ENCODE results near the gene DOLK. TPM values are rescaled to one million over a fixed set of nuclear protein-coding genes. Genes with fewer than 3 reads are reported as not detected.
A peak's percentile ranks its signal among the peaks of the same experiment; 100 is the strongest.

DOLK gene
- 7.6 TPM for total RNA-seq
- polyA plus RNA-seq = 8.0 TPM
- long read RNA-seq, donor 1, partial matches to known transcripts = 0 of 2 reads
- long read RNA-seq, donor 1, other reads (novel, unspliced or antisense) = 0 of 2 reads
- long read RNA-seq, donor 2 = 0 reads
- long read RNA-seq, donor 3, transcript DOLK-201 (1 exons, 2,090 nt) = major isoform, 18 of 18 reads
- long read RNA-seq, donor 3, partial matches to known transcripts = 0 of 18 reads
- long read RNA-seq, donor 3, other reads (novel, unspliced or antisense) = 0 of 18 reads
- long read RNA-seq, donor 4, transcript DOLK-201 (1 exons, 2,090 nt) = major isoform, 12 of 12 reads
- long read RNA-seq, donor 4, partial matches to known transcripts = 0 of 12 reads
- long read RNA-seq, donor 4, other reads (novel, unspliced or antisense) = 0 of 12 reads
- long read RNA-seq, donor 5, transcript DOLK-201 (1 exons, 2,090 nt) = major isoform, 25 of 25 reads
- long read RNA-seq, donor 5, partial matches to known transcripts = 0 of 25 reads
- long read RNA-seq, donor 5, other reads (novel, unspliced or antisense) = 0 of 25 reads
- long read RNA-seq, donor 6, partial matches to known transcripts = 0 of 4 reads
- long read RNA-seq, donor 6, other reads (novel, unspliced or antisense) = 0 of 4 reads
- long read RNA-seq, donor 7, transcript DOLK-201 (1 exons, 2,090 nt) = major isoform, 7 of 7 reads
- long read RNA-seq, donor 7, partial matches to known transcripts = 0 of 7 reads
- long read RNA-seq, donor 7, other reads (novel, unspliced or antisense) = 0 of 7 reads
- long read RNA-seq, donor 8, partial matches to known transcripts = 0 of 2 reads
- long read RNA-seq, donor 8, other reads (novel, unspliced or antisense) = 0 of 2 reads
- long read RNA-seq, donor 9, transcript DOLK-201 (1 exons, 2,090 nt) = major isoform, 5 of 5 reads
- long read RNA-seq, donor 9, partial matches to known transcripts = 0 of 5 reads
- long read RNA-seq, donor 9, other reads (novel, unspliced or antisense) = 0 of 5 reads
- long read RNA-seq, donor 10, transcript DOLK-201 (1 exons, 2,090 nt) = major isoform, 5 of 5 reads
- long read RNA-seq, donor 10, partial matches to known transcripts = 0 of 5 reads
- long read RNA-seq, donor 10, other reads (novel, unspliced or antisense) = 0 of 5 reads

- peak within 1 kb of the TSS; percentile 82 to 97 for H3K4me3 ChIP-seq (ENCODE audit: low read length in 2 of 2)
- no peaks in the 10 kb centered on the region for H3K9me3 ChIP-seq (ENCODE audit: control insufficient read depth in 2 of 2, insufficient read depth in 1 of 2, low read length in 1 of 2)
- H3K27me3 ChIP-seq (ENCODE audit: control insufficient read depth in 2 of 2, insufficient read depth in 1 of 2, low read length in 1 of 2) = no peaks in the 10 kb centered on the region
- peak; percentile 77 to 98 (median 95) for DNase-seq (ENCODE audit: low read depth in 6 of 9, low spot score in 9 of 9)
- H3K4me1 ChIP-seq (ENCODE audit: control insufficient read depth in 2 of 2, insufficient read depth in 2 of 2, low read length in 2 of 2) = peaks cover 3 to 19% of the 10 kb centered on the region in 2 donors
- H3K27ac ChIP-seq (ENCODE audit: low read depth in 1 of 2, low read length in 1 of 2) = peak within 1 kb of the TSS; percentile 88 to 95
- H3K36me3 ChIP-seq (ENCODE audit: control insufficient read depth in 2 of 2, insufficient read depth in 2 of 2, low read length in 1 of 2) = peaks cover 10 to 11% of the 10 kb centered on the region in 2 donors
- under 1% methylated on average over 86 of the region's 86 CpGs for WGBS
Measured at GRCh38 chr9:128947527-128948301, at the start of gene DOLK, which contains the start of gene NUP188. DOLK (minus strand) TSS chr9:128947603; CDS start chr9:128947303, 300 bp downstream. NUP188 (plus strand) TSS chr9:128947699; CDS start chr9:128947720, 21 bp downstream.

- DNase-seq (ENCODE audit: low read depth in 6 of 9, low spot score in 9 of 9) = peak in 8 of 9 donors; percentile 17 to 76 (median 36)
- Histone ChIP-seq H3K4me1 (ENCODE audit: control insufficient read depth in 2 of 2, insufficient read depth in 2 of 2, low read length in 2 of 2) (peaks cover 15 to 18% of the 10 kb centered on the region in 2 donors), H3K9me3 (ENCODE audit: control insufficient read depth in 2 of 2, insufficient read depth in 1 of 2, low read length in 1 of 2) (no peaks in the 10 kb centered on the region), H3K36me3 (ENCODE audit: control insufficient read depth in 2 of 2, insufficient read depth in 2 of 2, low read length in 1 of 2) (peaks cover 82 to 90% of the 10 kb centered on the region in 2 donors), H3K27ac (ENCODE audit: low read depth in 1 of 2, low read length in 1 of 2) (peak overlapping the region; percentile 64 to 72), H3K27me3 (ENCODE audit: control insufficient read depth in 2 of 2, insufficient read depth in 1 of 2, low read length in 1 of 2) (no peaks in the 10 kb centered on the region), H3K4me3 (ENCODE audit: low read length in 2 of 2) (no peak overlapping the region)
- WGBS = 29% methylated on average over 5 of the region's 5 CpGs
Measured at GRCh38 chr9:128995791-128996190, 48.4 kb upstream of the DOLK start.

GRCh38 chr9:128992995-128993394, 45.6 kb upstream of the DOLK start:
- H3K27me3 ChIP-seq (ENCODE audit: control insufficient read depth in 2 of 2, insufficient read depth in 1 of 2, low read length in 1 of 2) = no peaks in the 10 kb centered on the region
- H3K36me3 ChIP-seq (ENCODE audit: control insufficient read depth in 2 of 2, insufficient read depth in 2 of 2, low read length in 1 of 2) = peaks cover 74 to 91% of the 10 kb centered on the region in 2 donors
- DNase-seq (ENCODE audit: low read depth in 6 of 9, low spot score in 9 of 9) = peak in 1 of 9 donors; percentile 22
- H3K9me3 ChIP-seq (ENCODE audit: control insufficient read depth in 2 of 2, insufficient read depth in 1 of 2, low read length in 1 of 2) = no peaks in the 10 kb centered on the region
- no peak overlapping the region for H3K4me3 ChIP-seq (ENCODE audit: low read length in 2 of 2)
- peaks cover 15 to 18% of the 10 kb centered on the region in 2 donors for H3K4me1 ChIP-seq (ENCODE audit: control insufficient read depth in 2 of 2, insufficient read depth in 2 of 2, low read length in 2 of 2)
- 95% methylated on average over 7 of the region's 7 CpGs for WGBS
- no peak overlapping the region for H3K27ac ChIP-seq (ENCODE audit: low read depth in 1 of 2, low read length in 1 of 2)

DNA sequence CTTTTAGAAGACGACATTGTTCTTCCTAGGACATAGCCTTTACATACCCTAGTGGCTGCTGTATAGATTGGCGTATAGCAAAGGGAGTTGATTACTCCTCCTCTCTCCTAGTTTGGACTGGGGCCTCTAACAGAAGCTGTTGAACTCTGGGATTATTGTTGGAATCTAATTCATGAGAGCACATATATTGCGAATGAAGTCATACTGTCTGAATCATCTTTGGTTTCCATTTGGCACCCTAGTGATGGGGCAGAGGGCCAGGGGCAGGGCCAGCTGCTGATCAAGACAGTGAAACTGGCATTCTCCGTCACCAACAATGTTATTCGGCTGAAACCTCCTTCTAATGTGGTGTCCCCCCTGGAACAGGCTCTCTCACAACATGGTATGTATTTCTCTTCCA, 40.4 kb upstream of the DOLK start:
- no peak for DNase-seq (ENCODE audit: low read depth in 6 of 9, low spot score in 9 of 9)
- Histone ChIP-seq H3K9me3 (ENCODE audit: control insufficient read depth in 2 of 2, insufficient read depth in 1 of 2, low read length in 1 of 2) (no peaks in the 10 kb centered on the region), H3K27me3 (ENCODE audit: control insufficient read depth in 2 of 2, insufficient read depth in 1 of 2, low read length in 1 of 2) (no peaks in the 10 kb centered on the region), H3K4me3 (ENCODE audit: low read length in 2 of 2) (no peak overlapping the region), H3K4me1 (ENCODE audit: control insufficient read depth in 2 of 2, insufficient read depth in 2 of 2, low read length in 2 of 2) (no peaks in the 10 kb centered on the region), H3K27ac (ENCODE audit: low read depth in 1 of 2, low read length in 1 of 2) (no peak overlapping the region), H3K36me3 (ENCODE audit: control insufficient read depth in 2 of 2, insufficient read depth in 2 of 2, low read length in 1 of 2) (peaks cover 72 to 94% of the 10 kb centered on the region in 2 donors)
- WGBS = 98% methylated on average over 5 of the region's 5 CpGs

- Histone ChIP-seq H3K4me1 (ENCODE audit: control insufficient read depth in 2 of 2, insufficient read depth in 2 of 2, low read length in 2 of 2) (no peaks in the 10 kb centered on the region), H3K27ac (ENCODE audit: low read depth in 1 of 2, low read length in 1 of 2) (no peak overlapping the region), H3K27me3 (ENCODE audit: control insufficient read depth in 2 of 2, insufficient read depth in 1 of 2, low read length in 1 of 2) (no peaks in the 10 kb centered on the region), H3K36me3 (ENCODE audit: control insufficient read depth in 2 of 2, insufficient read depth in 2 of 2, low read length in 1 of 2) (peaks cover 77 to 96% of the 10 kb centered on the region in 2 donors), H3K4me3 (ENCODE audit: low read length in 2 of 2) (no peak overlapping the region), H3K9me3 (ENCODE audit: control insufficient read depth in 2 of 2, insufficient read depth in 1 of 2, low read length in 1 of 2) (no peaks in the 10 kb centered on the region)
- 96% methylated on average over 5 of the region's 5 CpGs for WGBS
- no peak for DNase-seq (ENCODE audit: low read depth in 6 of 9, low spot score in 9 of 9)
Measured at GRCh38 chr9:128986671-128987070, 39.3 kb upstream of the DOLK start.

- Histone ChIP-seq H3K4me1 (ENCODE audit: control insufficient read depth in 2 of 2, insufficient read depth in 2 of 2, low read length in 2 of 2) (no peaks in the 10 kb centered on the region), H3K36me3 (ENCODE audit: control insufficient read depth in 2 of 2, insufficient read depth in 2 of 2, low read length in 1 of 2) (peaks cover 82 to 96% of the 10 kb centered on the region in 2 donors), H3K9me3 (ENCODE audit: control insufficient read depth in 2 of 2, insufficient read depth in 1 of 2, low read length in 1 of 2) (no peaks in the 10 kb centered on the region), H3K27ac (ENCODE audit: low read depth in 1 of 2, low read length in 1 of 2) (no peak overlapping the region), H3K27me3 (ENCODE audit: control insufficient read depth in 2 of 2, insufficient read depth in 1 of 2, low read length in 1 of 2) (no peaks in the 10 kb centered on the region), H3K4me3 (ENCODE audit: low read length in 2 of 2) (no peak overlapping the region)
- 98% methylated on average over 8 of the region's 8 CpGs for whole genome bisulfite sequencing
- DNase-seq (ENCODE audit: low read depth in 6 of 9, low spot score in 9 of 9) = no peak
Measured at GRCh38 chr9:128983536-128983935, 36.1 kb upstream of the DOLK start.

- H3K4me3 ChIP-seq (ENCODE audit: low read length in 2 of 2) = no peak overlapping the region
- no peaks in the 10 kb centered on the region for H3K9me3 ChIP-seq (ENCODE audit: control insufficient read depth in 2 of 2, insufficient read depth in 1 of 2, low read length in 1 of 2)
- H3K4me1 ChIP-seq (ENCODE audit: control insufficient read depth in 2 of 2, insufficient read depth in 2 of 2, low read length in 2 of 2) = no peaks in the 10 kb centered on the region
- WGBS = 97% methylated on average over 3 of the region's 3 CpGs
- peaks cover 77 to 89% of the 10 kb centered on the region in 2 donors for H3K36me3 ChIP-seq (ENCODE audit: control insufficient read depth in 2 of 2, insufficient read depth in 2 of 2, low read length in 1 of 2)
- no peaks in the 10 kb centered on the region for H3K27me3 ChIP-seq (ENCODE audit: control insufficient read depth in 2 of 2, insufficient read depth in 1 of 2, low read length in 1 of 2)
- no peak for DNase-seq (ENCODE audit: low read depth in 6 of 9, low spot score in 9 of 9)
- no peak overlapping the region for H3K27ac ChIP-seq (ENCODE audit: low read depth in 1 of 2, low read length in 1 of 2)
Measured at GRCh38 chr9:128979111-128979510, 31.7 kb upstream of the DOLK start.

GRCh38 chr9:128972956-128973355, 25.6 kb upstream of the DOLK start:
- H3K36me3 ChIP-seq (ENCODE audit: control insufficient read depth in 2 of 2, insufficient read depth in 2 of 2, low read length in 1 of 2) = peaks cover 64 to 86% of the 10 kb centered on the region in 2 donors
- no peaks in the 10 kb centered on the region for H3K4me1 ChIP-seq (ENCODE audit: control insufficient read depth in 2 of 2, insufficient read depth in 2 of 2, low read length in 2 of 2)
- H3K4me3 ChIP-seq (ENCODE audit: low read length in 2 of 2) = no peak overlapping the region
- H3K27ac ChIP-seq (ENCODE audit: low read depth in 1 of 2, low read length in 1 of 2) = no peak overlapping the region
- no peaks in the 10 kb centered on the region for H3K27me3 ChIP-seq (ENCODE audit: control insufficient read depth in 2 of 2, insufficient read depth in 1 of 2, low read length in 1 of 2)
- 96% methylated on average over 4 of the region's 4 CpGs for whole genome bisulfite sequencing
- DNase-seq (ENCODE audit: low read depth in 6 of 9, low spot score in 9 of 9) = no peak
- H3K9me3 ChIP-seq (ENCODE audit: control insufficient read depth in 2 of 2, insufficient read depth in 1 of 2, low read length in 1 of 2) = no peaks in the 10 kb centered on the region

All from thymus (tissue), 14 donors.